H1 (cell line): ENCODE data around the gene SMC6.

Source experiments
- ATF2 ChIP-seq: IDR thresholded peaks from 2 replicates; pipeline ENCODE4 v1.6.1; 2012; ENCODE audit warnings: low read length, inconsistent platforms
- CHD7 ChIP-seq: fragments of 300-600 bp; sonication (generic); IDR thresholded peaks from 2 replicates; pipeline ENCODE4 v1.7.1; 2012; ENCODE audit warnings: low read length, moderate library complexity, mild to moderate bottlenecking, inconsistent platforms; ENCODE audit not compliant: insufficient replicate concordance
- EP300 ChIP-seq, 2 experiments: IDR thresholded peaks; 1 replicate in 1 of 2; 2 replicates in 1 of 2; pipeline ENCODE4 v1.6.1; 2011 to 2012; ENCODE audit warnings: low read depth in 2 of 2, low read length in 2 of 2, mild to moderate bottlenecking in 2 of 2, borderline replicate concordance in 1 of 2, inconsistent platforms in 1 of 2, moderate library complexity in 1 of 2
- EZH2 ChIP-seq: fragments of 200-600 bp; sonication (generic); IDR thresholded peaks from 2 replicates; pipeline ENCODE4 v1.7.1; 2012; ENCODE audit warnings: low read depth, mild to moderate bottlenecking, moderate library complexity, low read length, inconsistent platforms; ENCODE audit not compliant: severe bottlenecking
- POLR2A ChIP-seq, 2 experiments: IDR thresholded peaks; 1 replicate in 1 of 2; 2 replicates in 1 of 2; pipeline ENCODE4 v1.6.1; 2011; ENCODE audit warnings: low read depth in 2 of 2, low read length in 2 of 2, mild to moderate bottlenecking in 2 of 2; ENCODE audit errors: control extremely low read depth in 1 of 2
- ZNF274 ChIP-seq: IDR thresholded peaks from 2 replicates; pipeline ENCODE4 v1.7.0; 2012; ENCODE audit warnings: low read length, borderline replicate concordance; ENCODE audit errors: extremely low read depth
- TF ChIP-seq, protein P1 (sequence below), 3 experiments: IDR thresholded peaks; 1 replicate in 2 of 3; 2 replicates in 1 of 3; pipeline versions ENCODE4 v1.5.1 to v1.6.1; 2011; ENCODE audit warnings: low read length in 3 of 3, mild to moderate bottlenecking in 3 of 3, inconsistent platforms in 2 of 3, low read depth in 1 of 3, moderate library complexity in 1 of 3; ENCODE audit not compliant: insufficient read depth in 1 of 3; ENCODE audit errors: control extremely low read depth in 1 of 3

DNA sequence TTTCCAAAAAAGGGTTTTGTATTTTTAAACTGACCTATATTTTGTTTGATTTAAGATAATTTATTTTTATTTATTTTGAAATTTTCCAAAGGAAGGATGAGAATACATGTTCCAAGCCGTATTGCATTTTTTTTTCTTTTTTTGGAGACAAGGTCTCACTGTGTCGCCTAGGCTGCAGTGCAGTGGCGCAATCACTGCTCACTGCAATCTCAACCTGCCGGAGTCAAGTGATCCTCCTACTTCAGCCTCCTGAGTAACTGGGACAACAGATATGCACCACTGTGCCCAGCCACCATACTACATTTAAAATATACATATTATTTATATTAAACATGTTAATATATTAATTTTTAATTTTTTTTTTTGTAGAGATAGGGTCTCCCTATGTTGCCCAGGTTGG, 15.3 kb upstream of the SMC6 start:
- TF ChIP-seq, protein P1, sequence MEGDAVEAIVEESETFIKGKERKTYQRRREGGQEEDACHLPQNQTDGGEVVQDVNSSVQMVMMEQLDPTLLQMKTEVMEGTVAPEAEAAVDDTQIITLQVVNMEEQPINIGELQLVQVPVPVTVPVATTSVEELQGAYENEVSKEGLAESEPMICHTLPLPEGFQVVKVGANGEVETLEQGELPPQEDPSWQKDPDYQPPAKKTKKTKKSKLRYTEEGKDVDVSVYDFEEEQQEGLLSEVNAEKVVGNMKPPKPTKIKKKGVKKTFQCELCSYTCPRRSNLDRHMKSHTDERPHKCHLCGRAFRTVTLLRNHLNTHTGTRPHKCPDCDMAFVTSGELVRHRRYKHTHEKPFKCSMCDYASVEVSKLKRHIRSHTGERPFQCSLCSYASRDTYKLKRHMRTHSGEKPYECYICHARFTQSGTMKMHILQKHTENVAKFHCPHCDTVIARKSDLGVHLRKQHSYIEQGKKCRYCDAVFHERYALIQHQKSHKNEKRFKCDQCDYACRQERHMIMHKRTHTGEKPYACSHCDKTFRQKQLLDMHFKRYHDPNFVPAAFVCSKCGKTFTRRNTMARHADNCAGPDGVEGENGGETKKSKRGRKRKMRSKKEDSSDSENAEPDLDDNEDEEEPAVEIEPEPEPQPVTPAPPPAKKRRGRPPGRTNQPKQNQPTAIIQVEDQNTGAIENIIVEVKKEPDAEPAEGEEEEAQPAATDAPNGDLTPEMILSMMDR (IDR thresholded peaks at IDR 0.05; ENCODE audit: control extremely low read depth in 1 of 3, insufficient read depth in 1 of 3, low read depth in 1 of 3, low read length in 3 of 3): no peak
- TF ChIP-seq ZNF274: no peak
- TF ChIP-seq ATF2: no peak
- TF ChIP-seq EP300 (IDR thresholded peaks at IDR 0.05; ENCODE audit: borderline replicate concordance in 1 of 2, low read depth in 2 of 2, low read length in 2 of 2): no peak
- no peak for TF ChIP-seq POLR2A (IDR thresholded peaks at IDR 0.05; ENCODE audit: control extremely low read depth in 1 of 2, low read depth in 2 of 2, low read length in 2 of 2)
- TF ChIP-seq CHD7: no peak
- no peak for TF ChIP-seq EZH2
